GM18517 (cell line): ENCODE data around the gene POGZ.
"Not testable (repeated sequence)": the region's sequence is repeated elsewhere in the genome, so short reads cannot be mapped to it uniquely, and the experiment has no call there.

Source experiments
- ATAC-seq: cut with Tn5 transposase; IDR thresholded peaks from one replicate; pipeline ENCODE4 v1.9.1; 2021; ENCODE audit warnings: mild to moderate bottlenecking, moderate library complexity; ENCODE audit not compliant: unreplicated experiment

The POGZ gene

DNA sequence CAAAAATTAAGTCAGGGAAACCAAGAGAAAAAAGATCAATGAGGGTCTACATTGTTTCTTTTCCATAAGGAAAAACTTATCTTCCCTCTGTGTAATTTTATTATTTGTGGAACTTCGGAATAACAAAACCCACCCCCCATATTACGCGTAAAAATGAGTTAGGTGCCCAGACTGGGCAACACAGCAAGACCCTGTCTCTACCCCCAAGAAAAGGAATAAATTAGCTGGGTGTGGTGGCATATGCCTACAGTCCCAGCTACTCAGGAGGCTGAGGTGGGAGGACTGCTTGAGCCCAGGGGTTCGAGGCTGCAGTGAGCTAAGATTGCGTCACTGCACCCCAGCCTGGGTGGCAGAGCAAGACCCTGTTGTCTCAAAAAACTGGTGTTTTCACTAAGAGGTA is 39.5 kb downstream of the POGZ start:
- no peak for ATAC-seq

GRCh38 chr1:151418081-151418480 is 41.2 kb downstream of the POGZ start:
- ATAC-seq: no peak

GRCh38 chr1:151416231-151416630 is 43.1 kb downstream of the POGZ start:
- no peak for ATAC-seq

DNA sequence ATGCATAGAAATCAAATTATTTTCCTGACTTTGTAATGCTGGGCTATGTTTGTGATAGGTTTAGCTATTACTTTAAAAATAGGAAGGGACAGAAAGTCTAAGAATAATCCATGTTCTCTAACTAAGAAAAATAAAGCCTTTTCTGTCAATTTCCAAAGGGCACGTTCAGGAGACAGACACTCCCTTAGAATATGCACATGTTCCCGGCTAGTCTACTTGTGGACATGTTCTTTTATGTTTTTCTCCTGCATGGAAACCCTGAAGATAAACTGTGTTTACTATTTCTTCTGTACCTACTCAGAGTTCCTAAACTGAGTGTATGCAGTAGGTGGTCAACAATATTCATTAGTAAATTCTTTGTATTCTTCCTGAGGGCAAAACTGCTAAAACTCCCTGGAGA is 47.4 kb downstream of the POGZ start:
- no peak for ATAC-seq

DNA sequence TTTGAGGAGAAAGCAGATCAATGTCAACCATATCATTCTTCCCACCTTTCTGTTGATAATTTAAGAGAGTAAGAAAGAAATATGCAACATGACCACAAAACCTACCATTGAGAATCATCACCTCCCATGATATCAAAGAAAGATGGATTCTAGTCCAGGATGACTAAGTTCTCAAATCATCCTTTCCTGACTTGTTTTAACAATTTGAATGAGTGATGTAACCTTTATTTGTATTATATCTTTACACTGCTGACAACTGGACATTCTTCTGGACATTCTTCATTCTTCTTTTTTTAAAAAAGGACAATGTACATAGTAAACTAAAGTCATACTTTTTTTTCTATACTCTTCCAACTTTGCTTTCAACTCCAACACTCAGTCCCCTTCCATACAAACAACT is 50.4 kb downstream of the POGZ start:
- ATAC-seq: no peak

DNA sequence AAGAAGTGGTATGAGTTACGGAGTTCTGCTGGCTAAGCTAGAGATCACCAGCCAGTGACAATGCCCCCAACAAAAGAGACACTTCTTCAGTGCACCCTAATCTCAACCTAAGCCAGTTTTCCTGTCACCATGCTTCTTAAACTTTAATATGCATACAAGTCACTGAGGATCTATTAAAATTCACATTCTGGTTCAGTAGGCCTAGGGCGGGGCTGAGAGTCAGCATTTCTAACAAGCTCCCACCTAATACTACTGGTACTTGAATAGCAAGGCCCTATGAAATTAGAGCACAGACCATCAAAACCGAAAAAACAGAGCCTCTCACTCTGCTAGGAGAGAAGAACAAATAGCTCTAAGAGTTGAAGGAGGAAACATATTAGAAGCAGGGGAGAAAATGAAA is 52.0 kb downstream of the POGZ start:
- no peak for ATAC-seq

DNA sequence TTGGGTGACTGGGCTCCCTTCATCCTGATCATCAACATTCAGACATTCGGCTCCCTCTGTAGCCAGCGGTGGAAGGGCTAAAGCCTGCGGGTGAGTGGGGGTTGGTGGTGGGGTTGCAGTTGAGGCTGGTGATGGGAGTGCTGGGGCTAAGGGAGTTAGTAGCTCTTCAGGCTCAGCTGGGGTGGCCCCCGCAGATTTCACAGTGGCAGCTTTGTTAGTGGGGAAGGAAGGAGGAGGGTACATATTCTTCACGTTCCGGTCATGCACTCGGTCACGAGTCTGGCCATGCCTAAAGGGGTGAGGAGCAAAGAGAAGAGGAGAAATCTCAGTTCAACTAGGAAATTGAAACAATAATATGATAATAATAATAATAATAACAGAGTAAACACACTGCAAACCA is 53.1 kb downstream of the POGZ start:
- ATAC-seq: no peak

GRCh38 chr1:151405187-151405951 is 53.9 kb downstream of the POGZ start:
- no peak for ATAC-seq

- no peak for ATAC-seq
These were observed 55.7 kb downstream of the POGZ start for GRCh38 chr1:151403612-151404011.

DNA sequence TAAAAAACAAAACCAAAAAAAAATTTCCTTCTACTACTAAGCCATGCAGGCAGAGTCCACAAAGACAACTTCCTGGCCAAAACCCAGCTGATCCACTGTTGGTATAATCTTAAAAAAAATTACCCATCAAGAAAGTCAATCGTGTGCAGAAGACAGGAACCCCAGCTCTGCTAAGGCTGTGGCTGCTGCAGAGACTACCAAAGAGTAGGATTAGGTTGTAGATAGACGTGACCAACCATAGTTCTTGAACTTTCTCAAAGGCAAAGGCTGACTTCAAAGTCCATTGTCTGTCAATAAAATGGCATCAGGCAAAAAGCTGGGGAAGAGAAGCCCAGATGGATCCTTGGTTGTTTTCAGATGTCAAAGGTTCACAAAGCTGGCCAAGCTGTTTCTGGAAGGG is 56.5 kb downstream of the POGZ start:
- ATAC-seq: no peak

DNA sequence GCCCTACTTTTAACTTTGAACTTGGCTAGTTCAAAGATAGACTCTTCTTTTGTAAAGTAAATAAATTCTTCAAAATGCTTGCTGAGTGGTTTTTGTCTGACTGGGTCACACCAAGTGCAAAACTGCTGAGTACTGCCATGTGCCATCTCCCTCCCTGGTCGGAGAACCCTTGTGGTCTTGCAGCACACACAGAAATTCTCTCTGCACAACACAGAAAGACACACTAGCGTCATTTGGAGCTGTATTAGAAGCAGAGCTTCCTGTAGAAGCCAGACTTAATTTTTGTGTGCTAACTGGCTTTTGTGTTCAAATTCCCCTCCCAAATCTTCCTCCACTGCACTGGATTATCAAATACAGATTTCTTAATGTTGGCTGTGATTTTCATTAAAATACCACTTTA is 57.4 kb downstream of the POGZ start:
- no peak for ATAC-seq

GRCh38 chr1:151401125-151401788 is 58.0 kb downstream of the POGZ start:
- no peak for ATAC-seq

- ATAC-seq: peak; percentile 86
These were observed 59.7 kb downstream of the POGZ start, which contains the start of gene PSMB4 for GRCh38 chr1:151399324-151400171. TSS of gene PSMB4 (plus strand) at chr1:151399573. CDS start at chr1:151399588, 15 bp downstream.

DNA sequence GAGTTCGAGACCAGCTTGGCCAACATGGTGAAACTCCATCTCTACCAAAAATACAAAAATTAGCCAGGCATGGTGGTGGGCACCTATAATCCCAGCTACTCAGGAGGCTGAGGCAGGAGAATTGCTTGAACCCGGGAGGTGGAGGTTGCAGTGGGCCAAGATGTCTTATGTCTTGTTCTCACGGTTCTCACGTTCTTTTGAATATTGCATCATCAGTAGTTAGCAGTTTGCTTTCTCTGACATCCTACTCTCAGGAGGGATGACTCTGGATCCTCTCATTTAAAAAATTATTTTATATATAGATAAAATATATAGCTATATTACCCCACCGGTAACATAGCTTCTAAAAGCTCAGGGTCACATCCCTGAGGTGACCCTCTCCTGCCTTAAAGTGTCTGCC is 63.0 kb downstream of the POGZ start:
- ATAC-seq: not testable (repeated sequence)

DNA sequence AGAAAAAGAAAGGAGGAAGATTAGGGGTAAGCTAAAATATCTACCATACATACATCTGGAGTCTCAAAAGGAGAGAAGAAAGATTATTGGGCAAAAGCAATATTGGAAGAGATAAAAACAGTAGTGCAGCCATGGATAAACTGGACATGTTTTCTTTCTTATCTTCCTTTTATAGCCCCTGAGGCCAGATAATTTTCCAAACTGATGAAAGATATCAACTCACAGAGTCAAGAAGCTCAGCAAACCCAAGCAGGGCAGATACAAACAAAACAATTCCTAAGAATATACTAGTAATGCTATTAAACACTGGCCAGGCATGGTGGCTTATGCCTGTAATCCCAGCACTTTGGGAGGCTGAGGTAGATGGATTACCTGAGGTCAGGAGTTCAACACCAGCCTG is 65.7 kb downstream of the POGZ start:
- ATAC-seq: no peak

- ATAC-seq: no peak
These were observed 68.2 kb downstream of the POGZ start for GRCh38 chr1:151391079-151391563.

DNA sequence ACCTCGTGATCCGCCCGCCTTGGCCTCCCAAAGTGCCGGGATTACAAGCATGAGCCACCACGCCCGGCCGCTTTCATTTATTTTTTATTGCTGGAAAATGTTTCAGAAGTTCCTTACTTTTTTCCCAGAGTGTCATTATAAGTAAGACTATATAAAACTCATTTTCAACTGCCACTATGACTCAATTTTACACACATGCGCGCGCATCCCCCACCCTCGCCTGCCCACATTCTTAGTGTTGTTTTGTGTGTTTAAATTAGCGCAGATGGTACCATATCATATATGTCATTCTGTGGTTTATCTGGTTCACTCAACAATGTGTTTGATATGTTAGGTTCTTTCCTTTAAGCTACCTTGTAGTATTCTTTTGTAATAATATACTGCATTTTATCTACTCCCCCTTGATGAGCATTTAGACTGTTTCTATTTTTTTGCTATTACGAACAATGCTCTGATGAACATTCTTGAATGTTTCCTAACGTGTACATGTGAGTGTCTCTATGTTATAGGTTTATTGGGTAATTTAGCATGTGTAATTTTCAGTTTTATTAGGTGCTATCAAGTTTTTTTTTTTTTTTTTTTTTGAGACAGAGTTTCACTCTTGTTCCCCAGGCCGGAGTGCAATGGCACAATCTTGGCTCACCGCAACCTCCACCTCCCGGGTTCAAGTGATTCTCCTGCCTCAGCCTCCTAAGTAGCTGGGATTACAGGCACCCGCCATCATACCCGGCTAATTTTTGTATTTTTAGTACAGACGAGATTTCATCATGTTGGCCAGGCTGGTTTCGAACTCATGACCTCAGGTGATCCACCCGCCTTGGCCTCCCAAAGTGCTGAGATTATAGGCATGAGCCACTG is 68.8 kb downstream of the POGZ start:
- ATAC-seq: not testable (repeated sequence)

- no peak for ATAC-seq
These were observed 73.3 kb downstream of the POGZ start for GRCh38 chr1:151386002-151386401.

DNA sequence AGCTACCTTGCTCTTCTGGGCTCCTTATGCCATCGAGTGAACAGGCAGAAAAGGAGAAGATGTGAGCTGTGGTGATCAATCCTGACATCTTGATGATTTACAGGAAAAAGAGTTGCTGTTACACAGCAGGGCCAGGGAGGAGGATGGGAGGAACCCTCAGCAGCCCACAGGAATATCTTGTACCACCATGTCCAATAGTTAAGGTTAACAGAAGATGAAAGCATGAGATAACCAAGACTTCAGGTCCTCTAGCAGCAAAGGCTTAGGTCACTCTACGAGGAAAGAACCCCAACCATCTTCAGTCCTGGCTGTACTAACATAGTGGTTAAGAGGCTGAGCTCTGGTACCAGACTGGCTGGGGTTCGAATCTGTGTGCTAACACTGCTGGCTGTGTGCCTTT is 74.7 kb downstream of the POGZ start:
- ATAC-seq: no peak

GRCh38 chr1:151377150-151377884 is 82.0 kb downstream of the POGZ start:
- ATAC-seq: no peak
